Left ventricle myocardium superior (tissue), 1 donor: ENCODE measurements around the gene ASTN2. TPM values are rescaled to one million over a fixed set of nuclear protein-coding genes. Genes with fewer than 3 reads are reported as not detected.

Experiments
- ATAC-seq: fragments of 200-7000 bp; cut with Tn5 transposase; one replicate; pipeline ENCODE4 v1.9.1; 2020; ENCODE audit warnings: mild to moderate bottlenecking, moderate library complexity
- DNase-seq: peaks from one replicate; pipeline ENCODE4 v3.0.0-alpha.2; 2020
- intact Hi-C: fragments of 100-400 bp; cut with micrococcal nuclease; formaldehyde crosslinking; loops from one replicate; pipeline ENCODE4 v1.11.0; 2022
- total RNA-seq: library from RNA; stranded (reverse); fragmentation: NEBNext Ultra II Directional; extraction: Animal tissue kit (Norgen Biotek cat#: 25700); gene quantifications from one replicate; pipeline ENCODE4 v1.2.1, GENCODE V29; 2021
- donor health status: DM: no; HTN: yes; CAD: no; lungs with severe emphysema.

The ASTN2 gene
- total RNA-seq, 1 donor from 2014 or later = 11.3 TPM

DNA sequence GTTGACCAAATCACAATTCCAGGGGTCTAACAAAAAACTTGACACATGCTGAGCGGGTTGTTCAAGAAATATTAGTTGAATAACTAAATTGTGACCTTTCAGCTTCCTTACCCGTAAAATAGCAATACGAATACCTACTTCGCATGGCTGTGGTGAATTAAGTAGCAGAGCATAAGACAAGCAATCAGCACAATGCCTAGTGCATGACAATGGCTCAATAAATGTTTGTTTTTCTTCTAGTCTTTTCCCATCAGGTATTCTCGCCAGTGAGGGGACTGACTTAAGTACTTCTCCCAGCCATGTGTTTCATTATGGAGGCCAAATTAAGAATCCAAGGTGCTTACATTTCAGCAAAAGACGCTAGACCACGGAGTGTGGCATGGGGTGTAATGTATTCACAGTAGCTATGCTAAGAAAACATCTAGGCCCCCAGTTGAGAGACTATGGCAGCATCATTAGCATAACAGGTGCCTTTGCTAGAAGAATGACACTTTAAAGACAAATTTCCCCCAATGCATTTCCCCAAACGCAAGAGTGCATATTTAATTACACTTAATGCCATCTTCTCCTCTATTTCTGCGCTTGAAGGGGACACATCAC, 145.9 kb downstream of the ASTN2 start:
- no peak for ATAC-seq
- intact Hi-C loops = no loop called here
- no peak for DNase-seq

- intact Hi-C loops = no loop called here
- ATAC-seq (peak; percentile 69), DNase-seq (no peak)
Observed at GRCh38 chr9:117266855-117267497, 147.9 kb downstream of the ASTN2 start.

DNA sequence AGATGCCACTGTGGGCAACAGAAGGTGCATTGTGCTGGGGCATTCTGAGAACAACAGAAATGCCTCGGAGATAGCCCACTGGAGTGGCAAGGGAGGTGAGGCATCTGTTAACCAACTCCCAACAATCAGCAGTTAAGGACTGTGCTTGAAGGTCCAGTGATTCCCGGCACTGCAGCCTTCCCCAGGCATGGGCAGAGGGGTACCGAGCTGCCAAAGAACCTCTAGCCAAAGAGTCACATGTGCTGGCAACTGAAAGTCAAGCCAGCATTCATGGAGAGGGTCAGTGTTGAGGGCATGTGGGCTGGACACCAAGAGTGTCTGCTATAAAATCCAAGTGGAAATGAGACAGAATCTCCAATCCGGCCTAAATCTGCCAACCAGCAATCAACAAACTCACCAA, 149.6 kb downstream of the ASTN2 start:
- intact Hi-C loops = no loop called here
- ATAC-seq (peak; percentile 84), DNase-seq (no peak)

DNA sequence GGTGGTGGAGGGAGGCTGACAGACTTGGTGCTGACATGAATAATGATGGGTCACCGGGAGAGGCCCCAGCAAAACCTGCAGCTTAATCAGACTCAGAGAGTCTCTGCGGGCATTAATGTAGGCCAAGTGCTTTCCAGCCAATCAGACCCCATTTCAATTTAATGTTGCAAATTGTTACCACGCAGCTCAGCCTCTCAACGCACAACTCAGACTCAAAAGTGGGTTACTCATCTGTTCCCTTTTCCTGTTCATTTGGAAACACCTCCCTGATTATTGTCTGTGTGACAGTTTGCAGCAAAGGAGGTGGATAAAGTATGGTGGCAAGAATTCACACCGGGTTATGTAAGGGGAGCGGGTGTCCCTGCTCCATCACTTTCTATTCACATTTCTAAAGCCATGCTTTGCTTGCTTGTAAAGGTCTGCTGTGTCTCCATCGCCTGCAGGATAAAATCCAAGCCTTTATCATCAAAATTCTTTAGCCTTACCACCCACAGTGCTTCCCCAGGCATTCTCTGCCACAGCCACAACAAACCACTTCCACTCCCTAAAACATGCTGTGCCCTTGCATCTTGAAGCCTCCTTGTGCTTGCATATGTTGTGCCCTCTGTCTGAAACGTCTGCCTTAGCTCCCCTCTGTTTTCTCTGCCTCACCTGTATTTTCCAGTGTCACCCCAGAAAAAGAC, 156.5 kb downstream of the ASTN2 start:
- intact Hi-C loops = no loop called here
- DNase-seq (no peak), ATAC-seq (no peak)

GRCh38 chr9:117253261-117253660, 161.6 kb downstream of the ASTN2 start:
- intact Hi-C loops = no loop called here
- DNase-seq = no peak
- ATAC-seq = no peak

DNA sequence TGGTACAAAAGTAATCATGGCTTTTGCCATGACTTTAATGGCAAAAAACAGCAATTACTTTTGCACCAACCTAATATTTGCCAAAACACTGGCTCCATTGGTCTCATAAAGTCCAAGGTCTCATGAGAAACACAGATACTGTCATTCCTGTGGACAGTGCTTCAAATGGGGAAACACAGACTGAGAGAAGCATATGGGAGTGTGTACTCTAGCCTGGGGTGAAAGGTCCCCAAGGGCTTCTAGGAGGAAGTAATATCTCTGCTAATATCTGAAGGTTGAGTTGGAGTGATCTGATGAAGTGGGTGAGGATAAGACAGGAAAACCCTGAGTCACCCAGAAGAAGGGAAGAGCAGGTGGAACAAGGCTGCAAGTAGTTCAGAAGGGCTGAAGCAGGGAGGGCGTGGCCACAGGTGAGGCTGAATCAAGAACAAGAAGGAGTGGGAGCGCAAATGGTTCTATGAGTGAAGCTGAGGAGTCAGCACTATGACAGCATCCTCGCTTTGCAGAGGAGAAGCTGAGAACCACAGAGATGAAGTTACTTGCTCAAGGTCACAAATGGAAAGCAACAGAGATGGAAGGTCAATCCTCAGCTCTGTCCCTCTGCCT, 164.1 kb downstream of the ASTN2 start:
- DNase-seq (no peak), ATAC-seq (no peak)
- intact Hi-C loops = no loop called here

GRCh38 chr9:117249799-117250198, 165.1 kb downstream of the ASTN2 start:
- ATAC-seq (no peak), DNase-seq (no peak)
- intact Hi-C loops = no loop called here

- ATAC-seq (peak; percentile 21), DNase-seq (no peak)
- intact Hi-C loops = no loop called here
Observed at GRCh38 chr9:117247266-117247665, 167.6 kb downstream of the ASTN2 start.

DNA sequence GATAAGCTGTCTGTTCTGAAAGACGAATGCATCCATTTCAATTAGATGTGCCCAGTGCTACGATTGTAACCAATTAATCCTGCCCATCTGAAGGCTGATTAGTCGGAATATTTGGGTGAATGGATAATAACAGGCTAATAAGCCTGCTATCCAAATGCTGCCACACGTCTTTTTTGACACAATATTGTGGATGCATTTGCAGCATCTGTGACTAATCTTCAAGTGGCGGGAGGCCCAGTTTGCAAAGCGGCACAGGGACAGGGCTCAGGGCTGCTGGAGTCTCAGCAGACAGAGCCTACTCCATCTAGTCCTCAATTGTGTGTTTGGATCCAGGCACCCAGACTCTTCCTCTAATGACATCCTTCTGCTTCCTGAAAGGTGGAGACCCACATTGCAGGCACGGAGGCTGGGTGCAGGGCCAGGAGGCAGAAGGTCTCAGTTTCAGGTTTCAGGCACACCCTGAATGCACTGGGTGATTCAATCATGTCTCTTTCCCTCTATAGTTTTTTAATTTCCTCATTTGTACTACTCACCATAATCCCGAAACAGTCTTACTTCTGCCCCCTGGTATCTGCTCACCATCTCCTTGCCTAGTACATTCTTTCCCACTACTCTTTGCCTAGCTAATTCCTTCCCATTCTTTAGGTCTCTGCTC, 169.6 kb downstream of the ASTN2 start:
- intact Hi-C loops = no loop called here
- ATAC-seq = no peak
- DNase-seq = no peak

GRCh38 chr9:117242082-117242481, 172.8 kb downstream of the ASTN2 start:
- DNase-seq (no peak), ATAC-seq (no peak)
- intact Hi-C loops = no loop called here

GRCh38 chr9:117239428-117239827, 175.4 kb downstream of the ASTN2 start:
- ATAC-seq (no peak), DNase-seq (no peak)
- intact Hi-C loops = no loop called here

GRCh38 chr9:117234103-117234502, 180.8 kb downstream of the ASTN2 start:
- ATAC-seq (no peak), DNase-seq (no peak)
- intact Hi-C loops = no loop called here

DNA sequence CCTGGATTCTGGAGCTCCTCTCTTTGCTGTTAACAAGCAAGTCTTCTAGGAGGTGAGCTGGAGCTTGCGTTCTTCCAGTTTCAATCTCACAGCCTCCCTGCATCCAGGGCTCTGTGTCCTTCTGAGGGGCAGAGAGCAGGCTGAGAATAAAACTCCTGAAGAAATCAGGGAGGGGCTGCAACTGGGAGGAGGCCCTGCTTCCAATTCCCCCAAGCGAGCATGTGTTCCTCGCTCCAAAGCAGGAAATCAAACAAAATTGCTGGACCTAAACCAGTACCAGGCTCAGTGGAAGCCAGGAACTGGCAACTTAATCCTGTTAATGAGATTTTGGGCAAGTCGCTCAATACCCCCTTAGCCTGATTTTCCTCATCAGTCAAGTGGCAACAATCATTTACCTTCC, 181.8 kb downstream of the ASTN2 start:
- DNase-seq = no peak
- intact Hi-C loops = no loop called here
- ATAC-seq = no peak

DNA sequence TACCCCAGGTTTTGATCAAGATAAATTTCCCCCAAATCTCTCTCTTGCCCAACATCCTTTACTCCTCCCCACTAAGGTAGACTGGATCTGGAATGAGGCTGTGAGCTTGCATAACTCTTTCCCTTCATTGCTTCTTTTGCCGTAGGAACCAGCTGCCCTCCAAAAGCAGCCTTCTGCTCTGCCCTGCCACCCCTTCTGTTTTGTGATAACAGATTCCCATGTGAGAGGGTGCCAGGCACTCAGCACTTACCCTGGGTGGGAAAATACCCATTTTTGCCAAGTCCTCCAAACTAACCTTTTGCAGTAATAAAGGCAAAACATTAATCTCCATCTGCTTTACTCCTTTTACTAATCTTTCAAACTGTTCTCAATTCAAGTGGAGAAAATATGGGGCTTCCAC, 182.6 kb downstream of the ASTN2 start:
- no peak for ATAC-seq
- DNase-seq = no peak
- intact Hi-C loops = no loop called here

DNA sequence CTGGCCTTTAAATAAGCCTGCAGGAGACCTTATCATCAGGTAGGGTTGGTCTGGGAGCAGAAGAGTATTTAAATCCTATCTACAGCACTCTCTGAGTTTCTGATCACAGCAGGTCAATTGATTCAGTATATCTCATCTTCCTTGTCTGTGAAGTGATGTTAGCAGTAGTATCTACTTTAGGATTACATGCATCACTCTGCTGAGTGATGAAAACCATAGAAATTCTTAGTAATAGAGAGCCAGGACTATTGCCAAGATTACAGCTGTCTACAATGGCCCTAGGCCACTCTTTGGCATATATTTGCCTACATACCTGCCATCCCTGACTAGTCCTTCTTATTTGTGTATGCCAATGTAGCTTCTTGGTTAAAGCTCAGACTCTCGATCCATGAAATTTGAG, 183.8 kb downstream of the ASTN2 start:
- ATAC-seq = no peak
- intact Hi-C loops = no loop called here
- DNase-seq = no peak

- intact Hi-C loops = no loop called here
Observed at GRCh38 chr9:117224695-117225094, 190.2 kb downstream of the ASTN2 start.

DNA sequence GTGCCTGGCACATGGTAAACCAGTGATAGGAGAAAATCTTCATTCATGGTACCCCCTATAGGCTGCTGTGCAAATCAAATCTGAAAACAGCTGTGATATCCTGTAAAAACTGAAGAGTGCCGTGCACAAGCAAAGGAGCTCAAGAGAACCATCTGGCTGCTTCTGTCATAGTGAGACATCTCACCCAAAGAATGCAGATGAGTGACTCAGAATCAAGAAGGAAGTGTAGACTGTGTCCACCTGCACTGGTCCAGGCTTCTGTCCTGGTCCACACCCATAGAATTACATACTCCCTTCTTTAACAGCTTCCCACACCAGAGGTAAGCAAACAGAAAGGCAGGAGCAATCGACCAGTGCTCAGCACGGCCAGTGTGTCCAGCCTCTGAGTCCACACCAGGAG, 195.9 kb downstream of the ASTN2 start:
- ATAC-seq (no peak), DNase-seq (no peak)
- intact Hi-C loops = no loop called here

More at GRCh38 chr9:117224695-117225094, 190.2 kb downstream of the ASTN2 start:
- no peak for DNase-seq
- ATAC-seq = no peak

GRCh38 chr9:117214416-117214815, 200.4 kb downstream of the ASTN2 start:
- ATAC-seq = no peak
- intact Hi-C loops = no loop called here

DNA sequence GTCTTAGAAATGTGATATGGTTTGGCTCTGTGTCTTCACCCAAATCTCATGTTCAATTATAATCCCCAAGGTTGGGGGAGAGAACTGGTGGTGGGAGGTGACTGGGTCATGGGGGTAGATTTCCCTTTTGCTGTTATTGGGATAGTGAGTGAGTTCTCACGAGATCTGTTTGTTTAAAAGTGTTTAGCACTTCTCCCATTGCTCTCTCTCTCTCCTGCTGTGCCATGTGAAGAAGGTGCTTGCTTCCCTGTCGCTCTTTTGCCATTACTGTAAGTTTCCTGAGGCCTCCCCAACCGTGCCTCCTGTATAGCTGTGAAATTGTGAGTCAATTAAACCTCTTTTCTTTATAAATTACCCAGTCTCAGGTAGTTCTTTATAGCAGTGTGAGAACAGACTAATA, 203.6 kb downstream of the ASTN2 start:
- ATAC-seq (no peak), DNase-seq (no peak)
- intact Hi-C loops = no loop called here

More at GRCh38 chr9:117214416-117214815, 200.4 kb downstream of the ASTN2 start:
- DNase-seq = no peak

GRCh38 chr9:117205806-117206205, 209.1 kb downstream of the ASTN2 start:
- no peak for ATAC-seq
- DNase-seq = no peak
- intact Hi-C loops = no loop called here
